Measurements from ENCODE around the gene LIPJ. TPM values are rescaled to one million over a fixed set of nuclear protein-coding genes. Genes with fewer than 3 reads are reported as not detected.

Gene LIPJ
- total and polyA plus RNA-seq, 8 donors: 0.07 to 0.41 (median 0.23) TPM; not detected in 2

DNA sequence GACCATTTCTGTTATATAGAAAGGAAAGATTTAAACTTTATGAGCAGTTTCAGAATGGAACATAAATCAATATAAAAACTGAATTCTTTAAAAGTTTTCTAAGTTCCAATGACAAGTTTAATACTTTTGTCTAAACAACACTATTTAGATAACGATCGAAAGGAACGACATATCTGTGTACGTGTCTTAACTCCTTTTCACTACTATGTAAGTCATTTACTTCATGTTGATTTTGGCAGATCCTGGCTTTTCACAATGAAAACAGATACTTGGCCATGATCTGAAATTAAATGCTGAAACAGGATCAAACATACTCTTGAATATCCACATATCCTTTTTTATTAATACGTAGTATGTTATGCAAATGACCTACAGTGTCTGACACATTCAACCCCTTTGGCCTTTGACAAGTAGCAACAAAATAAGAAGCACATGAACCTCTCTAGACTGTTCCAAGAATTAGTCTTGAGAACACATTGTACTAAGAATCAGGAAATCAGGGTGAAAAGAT lies 45.4 kb upstream of the LIPJ start:
- Histone ChIP-seq H3K4me1 (peaks cover 0 to 9% of the 10 kb centered on the region in 2 donors), H3K9me3 (no peaks in the 10 kb centered on the region), H3K27ac (peak overlapping the region; percentile 49 to 60), H3K27me3 (no peaks in the 10 kb centered on the region), H3K4me3 (no peak overlapping the region), H3K36me3 (no peaks in the 10 kb centered on the region)
- ATAC-seq (peak; percentile 72), DNase-seq (no peak)
- intact Hi-C loops (cut with DNase I): no loop called here
- TF ChIP-seq, protein P1, sequence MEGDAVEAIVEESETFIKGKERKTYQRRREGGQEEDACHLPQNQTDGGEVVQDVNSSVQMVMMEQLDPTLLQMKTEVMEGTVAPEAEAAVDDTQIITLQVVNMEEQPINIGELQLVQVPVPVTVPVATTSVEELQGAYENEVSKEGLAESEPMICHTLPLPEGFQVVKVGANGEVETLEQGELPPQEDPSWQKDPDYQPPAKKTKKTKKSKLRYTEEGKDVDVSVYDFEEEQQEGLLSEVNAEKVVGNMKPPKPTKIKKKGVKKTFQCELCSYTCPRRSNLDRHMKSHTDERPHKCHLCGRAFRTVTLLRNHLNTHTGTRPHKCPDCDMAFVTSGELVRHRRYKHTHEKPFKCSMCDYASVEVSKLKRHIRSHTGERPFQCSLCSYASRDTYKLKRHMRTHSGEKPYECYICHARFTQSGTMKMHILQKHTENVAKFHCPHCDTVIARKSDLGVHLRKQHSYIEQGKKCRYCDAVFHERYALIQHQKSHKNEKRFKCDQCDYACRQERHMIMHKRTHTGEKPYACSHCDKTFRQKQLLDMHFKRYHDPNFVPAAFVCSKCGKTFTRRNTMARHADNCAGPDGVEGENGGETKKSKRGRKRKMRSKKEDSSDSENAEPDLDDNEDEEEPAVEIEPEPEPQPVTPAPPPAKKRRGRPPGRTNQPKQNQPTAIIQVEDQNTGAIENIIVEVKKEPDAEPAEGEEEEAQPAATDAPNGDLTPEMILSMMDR (IDR thresholded peaks at IDR 0.05): no peak

DNA sequence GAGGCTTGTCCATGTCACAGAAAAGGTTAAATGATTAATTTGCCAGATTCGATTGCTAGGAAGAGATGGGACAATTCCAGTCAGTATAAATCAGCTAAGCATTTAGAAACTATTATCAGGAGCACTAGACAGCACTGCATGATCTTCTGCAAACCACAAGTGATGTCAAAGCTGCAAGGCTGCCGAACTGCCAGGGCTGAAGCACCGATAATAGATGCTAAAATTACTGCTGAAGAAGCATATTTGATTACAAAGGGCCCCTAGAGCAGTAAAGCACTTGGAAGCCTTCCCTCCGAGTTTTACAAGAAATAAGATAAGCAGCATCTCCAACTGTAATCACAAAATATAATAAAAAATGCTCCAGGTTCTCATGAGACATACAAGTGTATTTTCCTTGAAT lies 44.0 kb upstream of the LIPJ start:
- H3K4me3 ChIP-seq: no peak overlapping the region
- H3K27ac ChIP-seq: peak overlapping the region in 1 of 2 donors; percentile 60
- H3K9me3 ChIP-seq: no peaks in the 10 kb centered on the region
- TF ChIP-seq, protein P1 (IDR thresholded peaks at IDR 0.05): no peak
- no peak for DNase-seq
- no peak for ATAC-seq
- no peaks in the 10 kb centered on the region for H3K36me3 ChIP-seq
- no peaks in the 10 kb centered on the region for H3K27me3 ChIP-seq
- peaks cover 0 to 9% of the 10 kb centered on the region in 2 donors for H3K4me1 ChIP-seq
- intact Hi-C loops (cut with DNase I): no loop called here

DNA sequence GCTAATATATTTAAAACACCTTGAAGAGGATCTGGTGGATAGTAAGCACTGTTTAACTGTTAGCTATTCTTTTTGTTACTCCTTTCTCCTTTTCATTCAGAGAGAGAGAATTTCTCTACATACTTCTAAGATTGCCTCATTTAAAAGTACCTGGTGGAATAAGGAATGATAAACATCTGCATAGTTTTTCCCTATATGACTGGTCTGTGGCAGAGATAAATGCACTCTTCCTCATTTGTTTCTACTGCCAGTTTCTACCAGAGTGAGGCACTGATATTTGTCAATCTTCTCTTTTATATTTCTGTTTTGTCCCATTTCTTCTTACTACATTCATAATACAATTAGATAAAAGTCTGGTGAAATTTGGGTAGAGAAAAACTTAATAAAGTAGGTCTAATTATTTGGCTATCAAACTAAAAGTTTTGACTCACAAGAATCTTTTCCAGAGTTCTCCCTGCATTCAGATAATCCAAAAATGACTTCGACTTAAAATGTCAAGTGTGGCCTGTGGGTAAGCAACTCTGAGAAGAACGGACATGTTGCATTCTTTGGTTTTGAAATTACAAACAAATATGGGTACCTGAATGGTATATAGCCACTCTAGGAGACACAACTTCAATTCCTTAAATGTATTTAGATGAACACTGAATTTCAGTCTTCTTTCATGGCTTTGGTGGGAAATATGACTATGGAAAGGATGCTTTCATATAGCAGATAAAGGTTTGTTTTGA lies 42.3 kb upstream of the LIPJ start:
- DNase-seq (no peak), ATAC-seq (no peak)
- Histone ChIP-seq H3K4me1 (peaks cover 0 to 9% of the 10 kb centered on the region in 2 donors), H3K27ac (no peak overlapping the region), H3K36me3 (no peaks in the 10 kb centered on the region), H3K27me3 (no peaks in the 10 kb centered on the region), H3K4me3 (no peak overlapping the region), H3K9me3 (no peaks in the 10 kb centered on the region)
- TF ChIP-seq, protein P1 (IDR thresholded peaks at IDR 0.05): no peak
- intact Hi-C loops (cut with DNase I): no loop called here

DNA sequence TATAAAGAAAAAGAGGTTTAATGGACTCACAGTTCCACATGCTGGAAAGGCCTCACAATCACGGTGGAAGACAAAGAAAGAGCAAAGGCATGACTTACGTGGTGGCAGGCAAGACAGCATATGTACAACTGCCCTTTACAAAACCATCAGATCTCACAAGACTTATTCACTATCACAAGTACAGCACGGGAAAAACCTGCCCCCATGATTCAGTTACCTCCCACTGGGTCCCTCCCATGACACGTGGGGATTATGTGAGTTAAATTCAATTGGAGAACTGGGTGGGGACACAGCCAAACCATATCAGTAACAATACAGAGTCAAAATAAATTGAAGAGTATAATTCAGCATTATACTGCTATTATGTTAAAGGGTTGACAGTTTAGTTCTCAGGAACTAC lies 41.2 kb upstream of the LIPJ start:
- no peak for ATAC-seq
- TF ChIP-seq, protein P1 (IDR thresholded peaks at IDR 0.05): no peak
- intact Hi-C loops (cut with DNase I): no loop called here
- Histone ChIP-seq H3K27ac (no peak overlapping the region), H3K36me3 (no peaks in the 10 kb centered on the region), H3K4me1 (peaks cover 0 to 2% of the 10 kb centered on the region in 2 donors), H3K9me3 (no peaks in the 10 kb centered on the region), H3K4me3 (no peak overlapping the region), H3K27me3 (no peaks in the 10 kb centered on the region)
- no peak for DNase-seq

DNA sequence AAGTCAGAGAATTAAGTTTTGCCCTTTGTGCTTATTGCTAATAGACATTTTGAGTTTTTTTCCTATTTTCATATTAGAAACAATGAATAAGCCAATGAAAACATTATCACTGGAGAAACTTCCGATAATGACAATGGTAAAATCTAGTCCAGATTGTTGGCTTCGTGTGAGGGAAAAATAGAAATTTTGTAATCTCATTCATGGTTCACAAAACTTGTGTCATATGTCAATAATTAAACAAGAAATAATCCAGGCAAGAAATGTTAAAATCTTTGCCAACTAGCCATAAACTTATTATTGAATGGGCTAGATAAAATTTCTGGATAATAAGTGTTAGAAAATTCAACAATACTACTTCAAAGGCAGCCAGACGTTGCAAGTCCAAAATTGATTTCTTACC lies 40.1 kb upstream of the LIPJ start:
- Histone ChIP-seq H3K36me3 (no peaks in the 10 kb centered on the region), H3K9me3 (no peaks in the 10 kb centered on the region), H3K4me3 (no peak overlapping the region), H3K27ac (no peak overlapping the region), H3K4me1 (no peaks in the 10 kb centered on the region), H3K27me3 (no peaks in the 10 kb centered on the region)
- intact Hi-C loops (cut with DNase I): no loop called here
- DNase-seq (no peak), ATAC-seq (no peak)
- TF ChIP-seq, protein P1 (IDR thresholded peaks at IDR 0.05): no peak

Measured in left lung (tissue), 10 donors.